A549 (cell line): Measurements from ENCODE around the gene BRI3. TPM values are rescaled to one million over a fixed set of nuclear protein-coding genes. Genes with fewer than 3 reads are reported as not detected.

ENCODE experiments used
- ATAC-seq, 2 experiments: fragments of 200-7000 bp in 1 of 2; fragments of >200 bp in 1 of 2; cut with Nextera tagmentation in 1 of 2; cut with Tn5 transposase in 1 of 2; 3 replicates each; pipeline versions ENCODE4 v1.8.0 to v1.9.1; 2018 to 2020; ENCODE audit warnings: mild to moderate bottlenecking in 1 of 2, moderate library complexity in 1 of 2
- CTCF ChIA-PET: fragments of 300-600 bp; sonication (Branson Sonifier 250); formaldehyde crosslinking; extraction: SDS; loops from one replicate; lab custom pipeline; 2021; ENCODE audit warnings: antibody characterized with exemption, inconsistent platforms; lab: Yijun Ruan, JAX
- POLR2A ChIA-PET: fragments of 350-600 bp; formaldehyde crosslinking; extraction: SDS; loops from one replicate; lab custom pipeline; 2021; ENCODE audit warnings: antibody characterized with exemption, inconsistent platforms; lab: Yijun Ruan, JAX
- DNase-seq, 2 experiments: peaks; one replicate each; pipeline versions ENCODE4 v3.0.0 to v3.0.0-alpha.2; 2011 to 2016; ENCODE audit warnings: low read depth in 1 of 2, low spot score in 1 of 2
- FAIRE-seq: peaks from 2 replicates; lab custom pipeline; 2011; peaks lifted over from hg19 to GRCh38; lab: Jason Lieb, UNC
- H3K27ac ChIP-seq, 2 experiments: fragments of >200 bp; sonication (Bioruptor Twin); formaldehyde crosslinking; 3 replicates each; pipeline ENCODE4 v1.5.1; 2016 to 2017
- H3K4me1 ChIP-seq: fragments of >200 bp; sonication (Bioruptor Twin); formaldehyde crosslinking; 3 replicates; pipeline ENCODE4 v1.6.1; 2016
- H3K4me2 ChIP-seq: fragments of >200 bp; sonication (Bioruptor Twin); formaldehyde crosslinking; 3 replicates; pipeline ENCODE4 v1.6.1; 2016
- H3K4me3 ChIP-seq: fragments of >200 bp; sonication (Bioruptor Twin); formaldehyde crosslinking; 3 replicates; pipeline ENCODE4 v1.5.1; 2016
- H3K9me3 ChIP-seq: fragments of >200 bp; sonication (Bioruptor Twin); formaldehyde crosslinking; 3 replicates; pipeline ENCODE4 v1.6.1; 2016
- ATOH8 ChIP-seq: fragments of 250-450 bp; sonication (Bioruptor Pico); IDR thresholded peaks from 2 replicates; pipeline ENCODE4 v1.5.0; 2020; ENCODE audit warnings: low read depth, mild to moderate bottlenecking, moderate library complexity
- BHLHE40 ChIP-seq: IDR thresholded peaks from 2 replicates; pipeline ENCODE4 v1.6.1; 2012; ENCODE audit warnings: low read depth, low read length, inconsistent platforms
- CEBPB ChIP-seq, 2 experiments: fragments of >200 bp in 1 of 2; sonication (Bioruptor Twin) in 1 of 2; formaldehyde crosslinking in 1 of 2; IDR thresholded peaks; 2 replicates each; pipeline ENCODE4 v1.6.1; 2012 to 2016
- CHD4 ChIP-seq: fragments of 200-600 bp; sonication (generic); IDR thresholded peaks from 2 replicates; pipeline ENCODE4 v1.6.1; 2016; ENCODE audit warnings: antibody characterized with exemption, mild to moderate bottlenecking, borderline replicate concordance
- EHF ChIP-seq: fragments of 250-450 bp; sonication (Bioruptor Pico); IDR thresholded peaks from 2 replicates; pipeline ENCODE4 v1.5.0; 2020; ENCODE audit warnings: mild to moderate bottlenecking
- EHMT2 ChIP-seq: fragments of 200-600 bp; sonication (generic); IDR thresholded peaks from 2 replicates; pipeline ENCODE4 v1.6.1; 2016; ENCODE audit warnings: antibody characterized with exemption, low read depth, mild to moderate bottlenecking, moderate library complexity
- EP300 ChIP-seq, 2 experiments: fragments of >200 bp; sonication (Bioruptor Twin); formaldehyde crosslinking; IDR thresholded peaks; 2 replicates in 1 of 2; 3 replicates in 1 of 2; pipeline ENCODE4 v1.6.1; 2016 to 2017
- ESRRA ChIP-seq: fragments of 150-350 bp; IDR thresholded peaks from 2 replicates; pipeline ENCODE4 v1.6.1; 2014; ENCODE audit warnings: mild to moderate bottlenecking, low read length, borderline replicate concordance
- GATA3 ChIP-seq: IDR thresholded peaks from 2 replicates; pipeline ENCODE4 v1.6.1; 2012; ENCODE audit warnings: borderline replicate concordance
- JUN ChIP-seq, 2 experiments: fragments of >200 bp; sonication (Bioruptor Twin); formaldehyde crosslinking; IDR thresholded peaks; 2 replicates in 1 of 2; 3 replicates in 1 of 2; pipeline ENCODE4 v1.6.1; 2016 to 2017
- MAFK ChIP-seq: fragments of 450-650 bp; IDR thresholded peaks from 2 replicates; pipeline ENCODE4 v1.6.1; 2014; ENCODE audit not compliant: partially characterized antibody
- MAZ ChIP-seq: fragments of 150-350 bp; IDR thresholded peaks from 2 replicates; pipeline ENCODE4 v1.6.1; 2014; ENCODE audit warnings: antibody characterized with exemption, low read depth, low read length, borderline replicate concordance
- MYC ChIP-seq: IDR thresholded peaks from 2 replicates; pipeline ENCODE4 v1.6.1; 2012; ENCODE audit warnings: mild to moderate bottlenecking, inconsistent platforms, low read length, improper control_type of control experiment, borderline replicate concordance
- NFE2L2 ChIP-seq: fragments of 150-350 bp; conservative IDR thresholded peaks from 2 replicates; pipeline ENCODE4 v1.6.1; 2014; ENCODE audit warnings: low read length
- NPAS2 ChIP-seq: fragments of 250-450 bp; sonication (Bioruptor Pico); IDR thresholded peaks from 2 replicates; pipeline ENCODE4 v1.8.0; 2022; ENCODE audit warnings: mild to moderate bottlenecking, moderate library complexity, borderline replicate concordance
- NR3C1 ChIP-seq: fragments of >200 bp; sonication (Bioruptor Twin); formaldehyde crosslinking; IDR thresholded peaks from 3 replicates; pipeline ENCODE4 v1.6.1; 2017
- PHF8 ChIP-seq: fragments of 200-600 bp; sonication (generic); IDR thresholded peaks from 2 replicates; pipeline ENCODE4 v1.6.1; 2016; ENCODE audit warnings: low read depth, mild to moderate bottlenecking, antibody characterized with exemption, moderate library complexity, borderline replicate concordance
- POLR2A ChIP-seq: IDR thresholded peaks from 2 replicates; pipeline ENCODE4 v1.6.1; 2012; ENCODE audit warnings: mild to moderate bottlenecking, low read length
- POLR2AphosphoS2 ChIP-seq: conservative IDR thresholded peaks from 2 replicates; pipeline ENCODE4 v1.6.1; 2012; ENCODE audit warnings: low read length, improper control_type of control experiment, inconsistent platforms
- RAD21 ChIP-seq, 2 experiments: fragments of >200 bp in 1 of 2; sonication (Bioruptor Twin) in 1 of 2; formaldehyde crosslinking in 1 of 2; IDR thresholded peaks in 1 of 2; conservative IDR thresholded peaks in 1 of 2; 2 replicates in 1 of 2; 3 replicates in 1 of 2; pipeline ENCODE4 v1.6.1; 2012 to 2018; ENCODE audit warnings: inconsistent platforms in 1 of 2
- RCOR1 ChIP-seq: fragments of 150-350 bp; IDR thresholded peaks from 2 replicates; pipeline ENCODE4 v1.6.1; 2014; ENCODE audit warnings: antibody characterized with exemption, low read length, low read depth
- RNF2 ChIP-seq: fragments of 200-600 bp; sonication (generic); IDR thresholded peaks from 2 replicates; pipeline ENCODE4 v1.6.1; 2016; ENCODE audit warnings: low read depth, mild to moderate bottlenecking, antibody characterized with exemption, moderate library complexity, borderline replicate concordance
- TFCP2L1 ChIP-seq: fragments of 250-450 bp; sonication (Bioruptor Pico); IDR thresholded peaks from 2 replicates; pipeline ENCODE4 v1.5.0; 2021; ENCODE audit warnings: mild to moderate bottlenecking
- ZC3H11A ChIP-seq: fragments of 450-650 bp; IDR thresholded peaks from 2 replicates; pipeline ENCODE4 v1.6.1; 2014; ENCODE audit warnings: antibody characterized with exemption, mild to moderate bottlenecking
- ZFP36 ChIP-seq: fragments of 450-650 bp; IDR thresholded peaks from 2 replicates; pipeline ENCODE4 v1.6.1; 2014; ENCODE audit warnings: borderline replicate concordance; ENCODE audit not compliant: partially characterized antibody
- WGBS: methylation state at CpG from one replicate; pipeline ENCODE4 v1.1.6; 2017; ENCODE audit errors: missing lambda C conversion rate; 5-methylcytosine and 5-hydroxymethylcytosine counted together
- polyA plus RNA-seq, 4 experiments: library from polyadenylated mRNA; depleted of rRNA in 3 of 4; stranded (reverse); fragments of >200 nt; fragmentation: RNase III in 1 of 4; extraction: RNeasy Plus Mini Kit Qiagen cat#74134 plus additional on column Dnase treatment in 1 of 4; gene quantifications; 2 replicates in 3 of 4; 3 replicates in 1 of 4; pipeline ENCODE4 v1.2.3, GENCODE V29; 2011 to 2017
- TF ChIP-seq, protein P1 (sequence below): fragments of >200 bp; sonication (Bioruptor Twin); formaldehyde crosslinking; IDR thresholded peaks from 3 replicates; pipeline ENCODE4 v1.6.1; 2016
- TF ChIP-seq, protein P2 (sequence below): IDR thresholded peaks from 2 replicates; pipeline ENCODE4 v1.6.1; 2012; ENCODE audit warnings: low read depth, borderline replicate concordance
- TF ChIP-seq, protein P3 (sequence below): fragments of 450-650 bp; IDR thresholded peaks from 2 replicates; pipeline ENCODE4 v1.6.1; 2014; ENCODE audit warnings: antibody characterized with exemption

The BRI3 gene
- polyA plus RNA-seq, 2 of the 4 experiments (the other 2 are of a cell fraction) = 61.0 to 73.0 TPM

- no peak for DNase-seq
- no peak overlapping the region for H3K27ac ChIP-seq
- CTCF ChIA-PET = interaction anchor here (0.6 to 1.5 kb wide), 10 partner anchors 9 to 575 kb away, joined by 3 to 10 read pairs (median 3); no protein-coding TSS in a partner anchor
- ATAC-seq = no peak
- TF ChIP-seq EHMT2 (no peak), TFCP2L1 (no peak), NFE2L2 (no peak), ZC3H11A (no peak), ZFP36 (no peak)
- TF ChIP-seq, protein P1, sequence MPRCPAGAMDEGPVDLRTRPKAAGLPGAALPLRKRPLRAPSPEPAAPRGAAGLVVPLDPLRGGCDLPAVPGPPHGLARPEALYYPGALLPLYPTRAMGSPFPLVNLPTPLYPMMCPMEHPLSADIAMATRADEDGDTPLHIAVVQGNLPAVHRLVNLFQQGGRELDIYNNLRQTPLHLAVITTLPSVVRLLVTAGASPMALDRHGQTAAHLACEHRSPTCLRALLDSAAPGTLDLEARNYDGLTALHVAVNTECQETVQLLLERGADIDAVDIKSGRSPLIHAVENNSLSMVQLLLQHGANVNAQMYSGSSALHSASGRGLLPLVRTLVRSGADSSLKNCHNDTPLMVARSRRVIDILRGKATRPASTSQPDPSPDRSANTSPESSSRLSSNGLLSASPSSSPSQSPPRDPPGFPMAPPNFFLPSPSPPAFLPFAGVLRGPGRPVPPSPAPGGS = no peak
- TF ChIP-seq, all 56 proteins: peak for 0
- Histone ChIP-seq H3K4me2 (no peak overlapping the region), H3K4me3 (no peak overlapping the region), H3K4me1 (peaks cover 6% of the 10 kb centered on the region; the same call in 2 of the 3 replicates), H3K9me3 (no peaks in the 10 kb centered on the region)
- POLR2A ChIA-PET = interaction anchor here (1.7 kb wide), 1 partner anchor 14 kb away, joined by 6 read pairs; the partner anchor contains the start of gene BRI3
- no peak for FAIRE-seq
- 96% methylated on average over 3 of the region's 3 CpGs for WGBS
Measured at GRCh38 chr7:98267303-98267702, 14.2 kb upstream of the BRI3 start.

GRCh38 chr7:98276241-98276761, 5.2 kb upstream of the BRI3 start:
- no peak for FAIRE-seq
- peak in 1 of 2 experiments; percentile 82 for DNase-seq
- POLR2A ChIA-PET = no interaction called here
- TF ChIP-seq, protein P2, sequence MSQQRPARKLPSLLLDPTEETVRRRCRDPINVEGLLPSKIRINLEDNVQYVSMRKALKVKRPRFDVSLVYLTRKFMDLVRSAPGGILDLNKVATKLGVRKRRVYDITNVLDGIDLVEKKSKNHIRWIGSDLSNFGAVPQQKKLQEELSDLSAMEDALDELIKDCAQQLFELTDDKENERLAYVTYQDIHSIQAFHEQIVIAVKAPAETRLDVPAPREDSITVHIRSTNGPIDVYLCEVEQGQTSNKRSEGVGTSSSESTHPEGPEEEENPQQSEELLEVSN = no peak
- peak in 1 of 2 experiments; percentile 11; a peak in 1 of 5 replicates for TF ChIP-seq EP300 (IDR thresholded peaks at IDR 0.05)
- no peak for TF ChIP-seq EHF (CRISPR knock-in tag)
- peak; percentile 22 for TF ChIP-seq MAFK
- TF ChIP-seq, protein P3, sequence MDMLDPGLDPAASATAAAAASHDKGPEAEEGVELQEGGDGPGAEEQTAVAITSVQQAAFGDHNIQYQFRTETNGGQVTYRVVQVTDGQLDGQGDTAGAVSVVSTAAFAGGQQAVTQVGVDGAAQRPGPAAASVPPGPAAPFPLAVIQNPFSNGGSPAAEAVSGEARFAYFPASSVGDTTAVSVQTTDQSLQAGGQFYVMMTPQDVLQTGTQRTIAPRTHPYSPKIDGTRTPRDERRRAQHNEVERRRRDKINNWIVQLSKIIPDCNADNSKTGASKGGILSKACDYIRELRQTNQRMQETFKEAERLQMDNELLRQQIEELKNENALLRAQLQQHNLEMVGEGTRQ = peak; percentile 46; the same call in 1 of the 2 replicates
- TF ChIP-seq CEBPB (IDR thresholded peaks at IDR 0.05) = peak; percentile 42 to 68; a peak in 3 of 4 replicates
- TF ChIP-seq GATA3 = peak; percentile 38; the same call in 1 of the 2 replicates
- peak; percentile 32 to 49; a peak in 1 of 5 replicates for TF ChIP-seq JUN (IDR thresholded peaks at IDR 0.05)
- TF ChIP-seq CHD4 = no peak
- no peak for TF ChIP-seq ESRRA
- Histone ChIP-seq H3K4me2 (peak overlapping the region; percentile 41), H3K9me3 (no peaks in the 10 kb centered on the region), H3K4me1 (peaks cover 34% of the 10 kb centered on the region), H3K27ac (peak overlapping the region; percentile 45 to 77), H3K4me3 (no peak overlapping the region)
- CTCF ChIA-PET = no interaction called here
- 33% methylated on average over 5 of the region's 5 CpGs for WGBS
- peak; percentile 6 to 61; a peak in 3 of 6 replicates for ATAC-seq

- Histone ChIP-seq H3K27ac (peak overlapping the region; percentile 9 to 33; a peak in 3 of 6 replicates), H3K4me1 (peaks cover 44% of the 10 kb centered on the region), H3K4me2 (peak overlapping the region; percentile 7; the same call in 1 of the 3 replicates), H3K4me3 (no peak overlapping the region), H3K9me3 (no peaks in the 10 kb centered on the region)
- ChIA-PET CTCF (interaction anchor here (0.8 to 1.4 kb wide), 2 partner anchors 10 to 123 kb away, joined by 3 to 4 read pairs; partner anchors contain the start of gene BAIAP2L1), POLR2A (no interaction called here)
- 80% methylated on average over 5 of the region's 5 CpGs for WGBS
- TF ChIP-seq NR3C1 (no peak), BHLHE40 (no peak), RAD21 (conservative IDR thresholded peaks at IDR 0.05 in 1 of 2, IDR thresholded peaks at IDR 0.05 in 1 of 2) (no peak), ATOH8 (CRISPR knock-in tag) (no peak), PHF8 (no peak), TFCP2L1 (no peak), POLR2A (no peak), POLR2AphosphoS2 (no peak), ZFP36 (no peak), MAZ (no peak), NPAS2 (CRISPR knock-in tag) (no peak), EHF (CRISPR knock-in tag) (no peak), RCOR1 (no peak), CEBPB (IDR thresholded peaks at IDR 0.05) (no peak), MYC (no peak), MAFK (no peak), RNF2 (no peak)
- no peak for FAIRE-seq
- no peak for DNase-seq
- ATAC-seq = peak; percentile 3 to 10; a peak in 3 of 6 replicates
Measured at GRCh38 chr7:98278408-98278807, 3.1 kb upstream of the BRI3 start.
